ENCODE results near the gene NPEPL1. TPM values are rescaled to one million over a fixed set of nuclear protein-coding genes. Genes with fewer than 3 reads are reported as not detected.

Gene NPEPL1
- total RNA-seq, 1 donor from 2014 or later: 41.6 TPM

DNA sequence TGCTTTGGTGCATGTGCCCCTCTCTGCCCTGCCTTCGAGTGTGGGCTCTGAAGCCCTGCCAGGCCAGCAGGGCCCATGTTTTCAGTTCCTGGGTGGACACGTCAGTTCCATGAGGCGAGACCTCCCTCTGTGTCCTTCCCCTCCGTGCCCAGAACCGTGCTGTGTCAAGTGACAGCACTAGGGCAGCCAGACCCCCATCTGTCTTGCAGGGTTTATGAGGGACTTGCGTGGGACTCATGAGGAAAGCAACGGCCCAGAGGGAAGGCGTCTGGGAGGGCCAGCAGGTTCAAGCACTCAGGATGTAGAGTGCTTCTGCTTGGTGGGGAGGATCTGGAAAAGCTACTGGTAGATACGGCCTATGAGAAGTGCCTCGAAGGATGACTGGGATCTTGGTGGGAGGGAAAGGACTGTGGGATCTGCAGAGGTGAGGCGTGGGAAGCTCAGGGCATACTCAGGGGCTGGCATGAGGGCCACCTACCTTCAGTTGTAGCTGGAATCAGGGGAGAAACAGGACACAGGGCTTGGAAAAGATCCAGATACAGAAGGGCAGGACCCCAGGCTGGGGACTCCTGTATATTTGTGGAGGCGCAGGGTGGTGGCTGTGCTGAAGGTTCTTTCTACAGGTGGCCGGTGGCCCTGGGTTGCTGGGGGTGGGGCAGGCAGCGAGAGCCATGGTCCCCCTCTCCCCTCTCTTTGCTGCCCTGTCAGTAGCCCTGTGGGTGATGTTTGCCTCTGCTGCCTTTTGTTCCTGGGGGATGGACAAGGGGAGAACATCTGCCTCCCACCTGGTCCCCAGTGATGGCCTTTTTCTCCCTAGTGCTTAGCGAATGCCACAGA is 5.5 kb downstream of the NPEPL1 start:
- H3K27me3 ChIP-seq: no peaks in the 10 kb centered on the region
- ATAC-seq (no peak), DNase-seq (no peak)
- intact Hi-C loops (cut with DNase I): no loop called here
- no peak for TF ChIP-seq CTCF (IDR thresholded peaks at IDR 0.05)
- H3K4me1 ChIP-seq: peaks cover 13% of the 10 kb centered on the region
- H3K36me3 ChIP-seq: peaks cover 59% of the 10 kb centered on the region
- no peak overlapping the region for H3K4me3 ChIP-seq
- no peak overlapping the region for H3K27ac ChIP-seq
- H3K9me3 ChIP-seq: no peaks in the 10 kb centered on the region

GRCh38 chr20:58698741-58699622 is 6.4 kb downstream of the NPEPL1 start:
- no peaks in the 10 kb centered on the region for H3K27me3 ChIP-seq
- H3K4me3 ChIP-seq: no peak overlapping the region
- peaks cover 5% of the 10 kb centered on the region for H3K4me1 ChIP-seq
- no peaks in the 10 kb centered on the region for H3K9me3 ChIP-seq
- DNase-seq (peak; percentile 51), ATAC-seq (no peak)
- intact Hi-C loops (cut with DNase I): no loop called here
- TF ChIP-seq CTCF (IDR thresholded peaks at IDR 0.05): no peak
- H3K27ac ChIP-seq: no peak overlapping the region
- H3K36me3 ChIP-seq: peaks cover 68% of the 10 kb centered on the region

DNA sequence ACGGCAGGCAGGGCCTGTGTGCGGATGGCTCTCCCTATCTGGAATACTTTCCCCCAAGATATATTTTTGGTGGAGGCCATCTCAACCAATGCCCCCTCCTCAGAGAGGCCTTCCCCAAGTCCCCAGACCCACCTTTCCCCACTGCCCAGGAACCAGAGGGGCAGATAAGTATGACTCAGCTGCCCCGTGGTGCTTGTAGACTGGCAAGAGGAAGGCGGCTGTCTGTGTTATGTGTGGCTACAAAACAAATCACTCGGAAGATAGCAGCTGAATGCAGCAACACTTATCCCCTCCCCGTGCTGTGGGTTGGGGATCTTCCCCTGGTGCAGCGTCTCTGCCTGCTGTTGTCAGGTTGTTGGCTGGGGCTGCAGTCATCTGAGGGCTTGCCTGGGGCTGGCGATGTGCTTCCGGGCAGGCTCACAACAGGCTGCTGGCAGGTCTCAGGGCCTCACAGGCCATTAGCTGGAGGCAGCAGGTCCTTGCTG is 7.1 kb downstream of the NPEPL1 start:
- no peak overlapping the region for H3K27ac ChIP-seq
- peaks cover 70% of the 10 kb centered on the region for H3K36me3 ChIP-seq
- ATAC-seq (no peak), DNase-seq (no peak)
- no peaks in the 10 kb centered on the region for H3K9me3 ChIP-seq
- no peak for TF ChIP-seq CTCF (IDR thresholded peaks at IDR 0.05)
- H3K4me1 ChIP-seq: peaks cover under 1% of the 10 kb centered on the region
- H3K27me3 ChIP-seq: no peaks in the 10 kb centered on the region
- no peak overlapping the region for H3K4me3 ChIP-seq
- intact Hi-C loops (cut with DNase I): no loop called here

DNA sequence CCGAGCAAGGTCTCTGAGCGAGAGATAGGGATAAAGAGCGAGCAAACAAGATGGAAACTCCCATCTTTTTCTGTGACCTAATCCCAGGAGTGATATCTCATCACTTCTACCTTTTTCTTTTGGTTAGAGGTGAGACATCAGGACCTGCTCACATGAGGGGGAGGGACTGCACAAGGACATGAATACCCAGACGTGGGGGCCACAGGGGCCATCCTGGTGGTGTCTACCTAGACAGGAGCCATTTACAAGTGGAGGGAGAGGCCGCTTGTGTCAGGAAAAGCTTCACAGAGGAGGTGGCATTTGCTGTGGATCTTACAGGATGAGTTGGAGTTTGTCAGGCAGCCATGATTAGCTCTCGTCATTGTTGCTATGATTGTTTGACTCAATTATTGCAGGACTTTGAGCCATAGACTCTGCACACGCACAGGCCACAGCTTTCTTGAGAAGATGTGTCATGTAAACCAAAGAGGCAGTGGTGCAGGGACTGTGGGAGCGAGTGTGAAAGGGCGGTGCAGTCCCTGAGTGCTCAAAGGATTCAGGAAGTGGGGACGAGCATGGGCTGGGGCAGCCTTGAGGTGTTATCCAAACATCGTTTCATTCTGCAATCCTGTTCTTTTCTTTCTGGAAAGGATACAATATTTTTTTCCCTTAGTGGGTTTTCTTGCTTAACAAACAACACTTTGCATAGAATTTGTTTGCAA is 7.7 kb downstream of the NPEPL1 start:
- TF ChIP-seq CTCF (IDR thresholded peaks at IDR 0.05): no peak
- Histone ChIP-seq H3K9me3 (no peaks in the 10 kb centered on the region), H3K36me3 (peaks cover 71% of the 10 kb centered on the region), H3K4me3 (no peak overlapping the region), H3K27me3 (no peaks in the 10 kb centered on the region), H3K4me1 (no peaks in the 10 kb centered on the region), H3K27ac (no peak overlapping the region)
- no peak for ATAC-seq
- no peak for DNase-seq
- intact Hi-C loops (cut with DNase I): no loop called here

DNA sequence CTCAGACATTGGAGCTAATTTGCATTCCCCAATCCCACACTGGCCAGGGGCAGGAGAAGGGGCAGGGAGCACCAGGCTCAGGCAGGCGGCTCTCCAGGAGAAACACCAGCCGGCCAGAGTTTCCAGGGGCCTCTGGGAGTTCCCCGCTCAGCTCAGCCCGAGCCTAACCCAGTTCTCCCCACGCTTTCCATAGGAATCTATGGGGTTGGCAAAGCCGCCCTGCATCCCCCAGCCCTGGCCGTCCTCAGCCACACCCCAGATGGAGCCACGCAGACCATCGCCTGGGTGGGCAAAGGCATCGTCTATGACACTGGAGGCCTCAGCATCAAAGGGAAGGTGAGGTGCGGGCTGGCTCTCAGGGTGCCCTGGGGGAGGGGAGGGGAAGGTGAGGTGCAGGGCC is 8.2 kb downstream of the NPEPL1 start:
- Histone ChIP-seq H3K36me3 (peaks cover 71% of the 10 kb centered on the region), H3K4me1 (no peaks in the 10 kb centered on the region), H3K27me3 (no peaks in the 10 kb centered on the region), H3K4me3 (no peak overlapping the region), H3K27ac (no peak overlapping the region), H3K9me3 (no peaks in the 10 kb centered on the region)
- ATAC-seq (no peak), DNase-seq (peak; percentile 48)
- intact Hi-C loops (cut with DNase I): no loop called here
- no peak for TF ChIP-seq CTCF (IDR thresholded peaks at IDR 0.05)

Measured in upper lobe of right lung (tissue), 1 donor.